HEK293T (cell line): ENCODE measurements around the gene CD300A.

Experiments used
- HDGF ChIP-seq: fragments of 450-650 bp; IDR thresholded peaks from 2 replicates; pipeline ENCODE4 v1.6.1; 2017; ENCODE audit warnings: antibody characterized with exemption, borderline replicate concordance
- L3MBTL2 ChIP-seq: fragments of 450-650 bp; conservative IDR thresholded peaks from 2 replicates; pipeline ENCODE4 v1.6.1; 2016; ENCODE audit warnings: mild to moderate bottlenecking
- NFRKB ChIP-seq: fragments of 450-650 bp; IDR thresholded peaks from 2 replicates; pipeline ENCODE4 v1.6.1; 2016; ENCODE audit warnings: mild to moderate bottlenecking, moderate library complexity
- TARDBP ChIP-seq: fragments of 450-650 bp; IDR thresholded peaks from 2 replicates; pipeline ENCODE4 v1.6.1; 2016
- ZNF384 ChIP-seq: fragments of 450-650 bp; IDR thresholded peaks from 2 replicates; pipeline ENCODE4 v1.6.1; 2016

DNA sequence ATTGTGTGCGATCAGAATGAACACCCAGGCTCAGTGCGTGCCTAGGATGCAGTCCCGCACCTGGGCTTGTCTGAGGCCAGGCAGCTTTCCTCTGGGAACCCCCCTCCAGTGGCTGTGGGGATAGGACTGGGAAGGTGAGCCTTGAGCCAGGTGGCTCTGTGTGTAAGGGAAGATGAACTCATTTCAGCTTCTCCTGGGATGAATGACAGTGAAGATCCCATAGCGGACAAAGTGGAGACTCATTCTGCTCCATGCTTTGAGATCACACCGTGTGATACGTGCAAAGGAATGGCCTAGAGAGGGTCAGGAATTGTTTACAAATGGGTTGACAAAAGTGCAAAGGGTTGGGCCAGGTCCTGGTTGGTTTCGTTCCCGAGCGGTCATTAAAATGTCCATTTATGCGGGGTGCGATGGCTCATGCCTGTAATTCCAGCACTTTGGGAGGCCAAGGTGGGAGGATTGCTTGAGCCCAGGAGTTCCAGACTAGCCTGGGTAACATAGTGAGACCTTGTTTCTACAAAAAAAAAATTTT is 18.7 kb upstream of the CD300A start:
- TF ChIP-seq HDGF (no peak), TARDBP (no peak), NFRKB (no peak), ZNF384 (no peak), L3MBTL2 (no peak)
